Transverse colon (tissue), 4 donors: ENCODE measurements around the gene CNTNAP2. TPM values are rescaled to one million over a fixed set of nuclear protein-coding genes. Genes with fewer than 3 reads are reported as not detected.

ENCODE experiments used
- DNase-seq: peaks from one replicate; pipeline ENCODE4 v3.0.0-alpha.2; 2019
- H3K27ac ChIP-seq, 4 donors: fragments of 200-600 bp; sonication (generic); 2 replicates each; pipeline ENCODE4 v1.5.1; 2016 to 2018; ENCODE audit warnings: inconsistent platforms in 4 of 4
- H3K27me3 ChIP-seq: fragments of 200-600 bp; sonication (generic); 2 replicates; pipeline ENCODE4 v1.5.1; 2017; ENCODE audit warnings: inconsistent platforms
- H3K36me3 ChIP-seq, 4 donors: fragments of 200-600 bp; sonication (generic); 2 replicates each; pipeline ENCODE4 v1.5.1; 2017 to 2019; ENCODE audit warnings: inconsistent platforms in 4 of 4
- H3K4me1 ChIP-seq, 4 donors: fragments of 200-600 bp; sonication (generic); 2 replicates each; pipeline ENCODE4 v1.5.1; 2017 to 2020; ENCODE audit warnings: inconsistent platforms in 4 of 4
- H3K4me3 ChIP-seq, 4 donors: fragments of 200-600 bp; sonication (generic); 1 replicate in 1 of 4; 2 replicates in 3 of 4; pipeline versions ENCODE4 v1.5.1 to v1.6.1; 2017 to 2019; ENCODE audit warnings: inconsistent platforms in 4 of 4
- H3K9me3 ChIP-seq, 2 donors: fragments of 200-600 bp; sonication (generic); 2 replicates each; pipeline ENCODE4 v1.5.1; 2017 to 2019; ENCODE audit warnings: inconsistent platforms in 2 of 2
- CTCF ChIP-seq, 5 experiments: fragments of 200-600 bp in 3 of 5; fragments of 450-650 bp in 2 of 5; sonication (generic) in 3 of 5; IDR thresholded peaks; 1 replicate in 2 of 5; 2 replicates in 3 of 5; pipeline ENCODE4 v1.5.1; 2016 to 2017; ENCODE audit warnings: antibody characterized with exemption in 5 of 5, inconsistent platforms in 3 of 5, mild to moderate bottlenecking in 2 of 5, moderate library complexity in 1 of 5
- EP300 ChIP-seq: sonication (generic); formaldehyde crosslinking; IDR thresholded peaks from one replicate; pipeline ENCODE4 v1.6.1; 2017; ENCODE audit warnings: antibody characterized with exemption, low read depth
- POLR2A ChIP-seq: fragments of 450-650 bp; IDR thresholded peaks from one replicate; pipeline ENCODE4 v1.6.1; 2016; ENCODE audit warnings: antibody characterized with exemption, mild to moderate bottlenecking, moderate library complexity
- POLR2AphosphoS5 ChIP-seq, 3 donors: sonication (generic); formaldehyde crosslinking; IDR thresholded peaks; one replicate each; pipeline ENCODE4 v1.6.1; 2016; ENCODE audit warnings: antibody characterized with exemption in 3 of 3
- WGBS, 2 donors: methylation state at CpG; one replicate each; pipeline ENCODE4 v1.1.5; 2018; ENCODE audit warnings: low coverage in 1 of 2; 5-methylcytosine and 5-hydroxymethylcytosine counted together
- in situ Hi-C, 4 donors: fragments of 200-750 bp; cut with MboI; loops; one replicate each; pipeline versions ENCODE4 v1.15.0 to v1.15.1; 2017; ENCODE audit warnings: low sequenced_read_pairs in 3 of 4, low pct_ligation_motif_present in 1 of 4, low pct_unique_long_range_greater_than_20kb in 1 of 4
- intact Hi-C: fragments of 100-400 bp; cut with DNase I; formaldehyde crosslinking; loops from one replicate; pipeline ENCODE4 v1.15.1; 2023; ENCODE audit warnings: low total_unique reads
- total RNA-seq, 4 donors: library from RNA; depleted of rRNA; stranded (reverse); fragments of >200 nt; gene quantifications; one replicate each; pipeline ENCODE4 v1.1.0, GENCODE V29; 2016

Gene CNTNAP2
- total RNA-seq, 4 donors from 2014 or later: 0.60 to 2.9 (median 2.4) TPM

GRCh38 chr7:148382596-148382995 is 2266.0 kb downstream of the CNTNAP2 start:
- H3K4me3 ChIP-seq: no peak overlapping the region
- DNase-seq: no peak
- H3K27me3 ChIP-seq: no peaks in the 10 kb centered on the region
- H3K36me3 ChIP-seq: no peaks in the 10 kb centered on the region
- intact Hi-C loops: no loop called here
- no peak for TF ChIP-seq CTCF (IDR thresholded peaks at IDR 0.05)
- TF ChIP-seq POLR2AphosphoS5 (IDR thresholded peaks at IDR 0.05): no peak
- no peak for TF ChIP-seq POLR2A
- no peak for TF ChIP-seq EP300
- 76% methylated on average over 8 of the region's 8 CpGs; no CpG with 5 or more reads in 1 of the 2 donors for WGBS, 2 donors
- H3K27ac ChIP-seq: no peak overlapping the region
- in situ Hi-C loops: no loop called here
- no peaks in the 10 kb centered on the region for H3K9me3 ChIP-seq
- H3K4me1 ChIP-seq: no peaks in the 10 kb centered on the region

GRCh38 chr7:148383651-148384050 is 2267.1 kb downstream of the CNTNAP2 start:
- DNase-seq: no peak
- Histone ChIP-seq H3K9me3 (no peaks in the 10 kb centered on the region), H3K4me3 (no peak overlapping the region), H3K27me3 (no peaks in the 10 kb centered on the region), H3K4me1 (no peaks in the 10 kb centered on the region), H3K27ac (no peak overlapping the region), H3K36me3 (no peaks in the 10 kb centered on the region)
- TF ChIP-seq CTCF (IDR thresholded peaks at IDR 0.05) (no peak), EP300 (no peak), POLR2AphosphoS5 (IDR thresholded peaks at IDR 0.05) (no peak), POLR2A (no peak)
- intact Hi-C loops: no loop called here
- in situ Hi-C loops: no loop called here
- 91 to 94% methylated on average over 12 to 14 of the region's 14 CpGs for WGBS, 2 donors

GRCh38 chr7:148385009-148385682 is 2268.5 kb downstream of the CNTNAP2 start:
- TF ChIP-seq POLR2A (no peak), POLR2AphosphoS5 (IDR thresholded peaks at IDR 0.05) (no peak), EP300 (no peak), CTCF (IDR thresholded peaks at IDR 0.05) (no peak)
- intact Hi-C loops (no loop called here), in situ Hi-C loops (no loop called here)
- H3K27me3 ChIP-seq: no peaks in the 10 kb centered on the region
- no peak overlapping the region for H3K4me3 ChIP-seq
- H3K36me3 ChIP-seq: no peaks in the 10 kb centered on the region
- no peak for DNase-seq
- no peaks in the 10 kb centered on the region for H3K4me1 ChIP-seq
- WGBS, 2 donors: 88 to 91% methylated on average over 6 to 10 of the region's 10 CpGs
- H3K27ac ChIP-seq: no peak overlapping the region
- H3K9me3 ChIP-seq: no peaks in the 10 kb centered on the region

GRCh38 chr7:148390381-148390780 is 2273.8 kb downstream of the CNTNAP2 start:
- in situ Hi-C loops: no loop called here

More at GRCh38 chr7:148390381-148390780, 2273.8 kb downstream of the CNTNAP2 start:
- no peaks in the 10 kb centered on the region for H3K9me3 ChIP-seq
- H3K36me3 ChIP-seq: no peaks in the 10 kb centered on the region
- H3K4me3 ChIP-seq: no peak overlapping the region
- H3K4me1 ChIP-seq: no peaks in the 10 kb centered on the region
- no peak for DNase-seq
- intact Hi-C loops: no loop called here
- no peak overlapping the region for H3K27ac ChIP-seq
- H3K27me3 ChIP-seq: peaks cover 3% of the 10 kb centered on the region
- TF ChIP-seq EP300: no peak
- no peak for TF ChIP-seq POLR2A
- TF ChIP-seq POLR2AphosphoS5 (IDR thresholded peaks at IDR 0.05): no peak
- no peak for TF ChIP-seq CTCF (IDR thresholded peaks at IDR 0.05)
